Heart left ventricle (tissue), 16 donors: ENCODE data around the gene GC. TPM values are rescaled to one million over a fixed set of nuclear protein-coding genes. Genes with fewer than 3 reads are reported as not detected.

ENCODE experiments used
- ATAC-seq, 4 donors: fragments of 200-7000 bp; cut with Tn5 transposase; one replicate each; pipeline ENCODE4 v1.9.1; 2020 to 2022; ENCODE audit warnings: moderate library complexity in 4 of 4, mild to moderate bottlenecking in 3 of 4, moderate number of reproducible peaks in 1 of 4
- DNase-seq, 5 donors: peaks; one replicate each; pipeline ENCODE4 v3.0.0-alpha.2; 2020
- H3K27ac ChIP-seq, 12 donors: fragments of 200-600 bp; sonication (generic) in 4 of 12; one replicate each; pipeline versions ENCODE4 v1.5.0 to v1.8.0; 2016 to 2022; ENCODE audit warnings: mild to moderate bottlenecking in 2 of 12
- H3K27me3 ChIP-seq, 9 donors: fragments of 200-600 bp; sonication (generic) in 2 of 9; one replicate each; pipeline versions ENCODE4 v1.5.1 to v1.8.0; 2016 to 2022; ENCODE audit warnings: mild to moderate bottlenecking in 3 of 9
- H3K36me3 ChIP-seq, 9 donors: fragments of 200-600 bp; sonication (generic) in 2 of 9; one replicate each; pipeline versions ENCODE4 v1.5.0 to v1.8.0; 2018 to 2022; ENCODE audit warnings: mild to moderate bottlenecking in 2 of 9
- H3K4me1 ChIP-seq, 12 donors: fragments of 200-600 bp; sonication (generic) in 4 of 12; one replicate each; pipeline versions ENCODE4 v1.5.0 to v1.8.0; 2016 to 2022; ENCODE audit warnings: mild to moderate bottlenecking in 3 of 12
- H3K4me3 ChIP-seq, 12 donors: fragments of 200-600 bp; sonication (generic) in 4 of 12; one replicate each; pipeline versions ENCODE4 v1.5.0 to v1.8.0; 2017 to 2022; ENCODE audit warnings: mild to moderate bottlenecking in 9 of 12, moderate library complexity in 4 of 12
- H3K9me3 ChIP-seq, 12 donors: fragments of 200-600 bp; sonication (generic) in 4 of 12; one replicate each; pipeline versions ENCODE4 v1.5.0 to v1.8.0; 2016 to 2022; ENCODE audit warnings: mild to moderate bottlenecking in 1 of 12
- POLR2A ChIP-seq, 2 donors: fragments of 450-650 bp; IDR thresholded peaks; one replicate each; pipeline ENCODE4 v1.6.1; 2017; ENCODE audit warnings: antibody characterized with exemption in 2 of 2, mild to moderate bottlenecking in 2 of 2, moderate library complexity in 2 of 2
- WGBS, 4 donors: extraction: QIAGEN DNeasy Blood & Tissue Kit in 2 of 4; methylation state at CpG; one replicate each; pipeline versions ENCODE4 v1.1.5 to v1.1.7; 2013 to 2018; 5-methylcytosine and 5-hydroxymethylcytosine counted together
- intact Hi-C, 10 donors: fragments of 100-400 bp; cut with DNase I; formaldehyde crosslinking; loops; one replicate each; pipeline versions ENCODE4 v1.11.1 to v1.14.2; 2022
- polyA plus RNA-seq, 2 donors: library from polyadenylated mRNA; stranded (reverse); fragments of 200-250 nt; gene quantifications; one replicate each; pipeline ENCODE4 v1.2.3, GENCODE V29; 2013
- total RNA-seq, 9 donors: library from RNA; depleted of rRNA in 2 of 9; stranded (reverse); fragments of >200 nt in 2 of 9; fragmentation: NEBNext Ultra II Directional in 3 of 9; extraction: Animal tissue kit (Norgen Biotek cat#: 25700) in 3 of 9; gene quantifications; one replicate each; pipeline versions ENCODE4 v1.1.0 to v1.2.4, GENCODE V29; 2016 to 2023
- TF ChIP-seq, protein P1 (sequence below), 12 donors: fragments of 200-600 bp; sonication (generic) in 4 of 12; IDR thresholded peaks; one replicate each; pipeline versions ENCODE4 v1.5.0 to v1.8.0; 2018 to 2022; ENCODE audit warnings: antibody characterized with exemption in 12 of 12, mild to moderate bottlenecking in 5 of 12
- donor health status: ischemic (EF 13 %, LVEDD 7.1; RV severe dilation, severe dysfunction).
- donor health status: healthy with polysubstance abuse.
- donor health status: DM: no; HTN: yes; CAD: no.
- donor health status: DM: no; HTN: no; CAD: no.
- donor health status: ischemic (EF 25% LVEDD 6.9; RV normal size, moderate dysfunction).
- donor health status: ischemic (EF 25% LVEDD 5.7; RV mildly dilated, moderate dysfunction).
- donor health status: healthy.
- donor health status: DM: yes; HTN: yes; CAD: no.
- donor health status: ischemic (EF 35%, LVEDD 5.7; RV mildly dilated, moderate dysfunction).
- donor health status: nonischemic (EF 11% LVEDD 7.7; RV severe dilation, severe dysfunction).
- donor health status: DM: yes; HTN: yes; CAD: no.
- donor health status: PGD.
- donor health status: ischemic (EF 29% LVEDD 5.4; RV normal size, mild dysfunction).
- donor health status: nonischemic (EF 23%, LVEDD 6.1; RV moderate dilation, normal function).

Gene GC
- total and polyA plus RNA-seq, 11 donors, result 0.11 to 0.55 TPM; not detected in 9

DNA sequence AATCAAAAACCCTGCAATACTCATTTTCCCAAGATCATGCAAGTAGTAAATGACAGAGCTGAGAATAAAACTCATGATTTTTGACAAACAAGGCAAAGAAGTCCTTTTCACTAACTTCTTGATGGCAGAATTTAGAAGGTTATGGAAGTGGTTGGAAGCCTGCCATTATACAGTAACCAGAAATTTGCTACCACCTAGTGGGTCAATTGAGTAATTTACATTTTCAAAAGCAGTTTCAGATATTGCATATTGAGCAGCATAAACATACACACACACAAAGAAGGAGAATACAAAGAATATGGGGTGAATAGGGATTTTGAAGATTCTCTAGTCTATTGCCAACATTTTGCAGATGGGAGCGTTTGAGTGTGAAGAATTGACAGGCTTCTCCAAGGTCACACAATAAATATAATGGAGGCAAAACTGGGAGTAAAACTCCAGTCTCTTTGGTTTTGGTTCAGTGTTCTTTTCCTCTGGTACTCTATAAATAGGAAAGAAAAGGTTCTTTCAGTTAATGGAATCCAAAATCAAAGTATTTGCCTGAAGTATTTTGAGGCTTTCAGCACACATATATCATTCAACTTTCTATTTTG is 70.2 kb downstream of the GC start:
- Histone ChIP-seq H3K4me3 (no peak overlapping the region), H3K36me3 (no peaks in the 10 kb centered on the region), H3K27me3 (no peaks in the 10 kb centered on the region), H3K27ac (no peak overlapping the region), H3K9me3 (peaks cover 0 to 4% (median 0%) of the 10 kb centered on the region in 12 donors), H3K4me1 (no peaks in the 10 kb centered on the region)
- DNase-seq (peak in 1 of 5 donors; percentile 11), ATAC-seq (peak in 1 of 4 donors; percentile 45)
- intact Hi-C loops, result loop anchor here in 9 of 10 donors (2.0 to 10.0 kb wide), 9 partner anchors 486 to 1111 kb away; no protein-coding TSS in a partner anchor
- TF ChIP-seq, protein P1, sequence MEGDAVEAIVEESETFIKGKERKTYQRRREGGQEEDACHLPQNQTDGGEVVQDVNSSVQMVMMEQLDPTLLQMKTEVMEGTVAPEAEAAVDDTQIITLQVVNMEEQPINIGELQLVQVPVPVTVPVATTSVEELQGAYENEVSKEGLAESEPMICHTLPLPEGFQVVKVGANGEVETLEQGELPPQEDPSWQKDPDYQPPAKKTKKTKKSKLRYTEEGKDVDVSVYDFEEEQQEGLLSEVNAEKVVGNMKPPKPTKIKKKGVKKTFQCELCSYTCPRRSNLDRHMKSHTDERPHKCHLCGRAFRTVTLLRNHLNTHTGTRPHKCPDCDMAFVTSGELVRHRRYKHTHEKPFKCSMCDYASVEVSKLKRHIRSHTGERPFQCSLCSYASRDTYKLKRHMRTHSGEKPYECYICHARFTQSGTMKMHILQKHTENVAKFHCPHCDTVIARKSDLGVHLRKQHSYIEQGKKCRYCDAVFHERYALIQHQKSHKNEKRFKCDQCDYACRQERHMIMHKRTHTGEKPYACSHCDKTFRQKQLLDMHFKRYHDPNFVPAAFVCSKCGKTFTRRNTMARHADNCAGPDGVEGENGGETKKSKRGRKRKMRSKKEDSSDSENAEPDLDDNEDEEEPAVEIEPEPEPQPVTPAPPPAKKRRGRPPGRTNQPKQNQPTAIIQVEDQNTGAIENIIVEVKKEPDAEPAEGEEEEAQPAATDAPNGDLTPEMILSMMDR (IDR thresholded peaks at IDR 0.05), result peak in 11 of 12 donors; percentile 32 to 68 (median 57)
- TF ChIP-seq POLR2A (IDR thresholded peaks at IDR 0.05), result no peak
- 9 to 39% (median 15%) methylated on average over 1 of the region's 1 CpG for WGBS, 4 donors

DNA sequence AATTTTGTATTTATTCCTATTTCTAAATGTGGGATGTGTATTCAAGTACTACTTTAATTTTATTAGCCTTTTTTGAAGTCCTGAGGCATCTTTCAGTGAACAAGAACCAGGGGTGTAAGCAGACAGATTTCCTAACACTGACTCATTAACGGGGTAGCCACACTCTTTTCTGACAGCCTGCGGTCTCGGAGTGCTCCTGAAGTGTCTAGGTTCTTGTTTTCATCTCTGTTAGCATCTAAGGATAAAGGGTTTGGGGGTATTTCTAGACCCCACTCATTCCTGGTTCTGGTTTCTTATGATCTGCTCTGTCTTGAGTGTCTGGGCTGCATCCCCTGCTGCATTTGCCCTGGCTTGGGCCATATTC is 71.9 kb downstream of the GC start:
- intact Hi-C loops, result loop anchor here in 8 of 10 donors (5.0 to 10.0 kb wide), 8 partner anchors 485 to 1110 kb away; no protein-coding TSS in a partner anchor
- WGBS, 4 donors, result 82 to 92% (median 87%) methylated on average over 3 of the region's 3 CpGs

DNA sequence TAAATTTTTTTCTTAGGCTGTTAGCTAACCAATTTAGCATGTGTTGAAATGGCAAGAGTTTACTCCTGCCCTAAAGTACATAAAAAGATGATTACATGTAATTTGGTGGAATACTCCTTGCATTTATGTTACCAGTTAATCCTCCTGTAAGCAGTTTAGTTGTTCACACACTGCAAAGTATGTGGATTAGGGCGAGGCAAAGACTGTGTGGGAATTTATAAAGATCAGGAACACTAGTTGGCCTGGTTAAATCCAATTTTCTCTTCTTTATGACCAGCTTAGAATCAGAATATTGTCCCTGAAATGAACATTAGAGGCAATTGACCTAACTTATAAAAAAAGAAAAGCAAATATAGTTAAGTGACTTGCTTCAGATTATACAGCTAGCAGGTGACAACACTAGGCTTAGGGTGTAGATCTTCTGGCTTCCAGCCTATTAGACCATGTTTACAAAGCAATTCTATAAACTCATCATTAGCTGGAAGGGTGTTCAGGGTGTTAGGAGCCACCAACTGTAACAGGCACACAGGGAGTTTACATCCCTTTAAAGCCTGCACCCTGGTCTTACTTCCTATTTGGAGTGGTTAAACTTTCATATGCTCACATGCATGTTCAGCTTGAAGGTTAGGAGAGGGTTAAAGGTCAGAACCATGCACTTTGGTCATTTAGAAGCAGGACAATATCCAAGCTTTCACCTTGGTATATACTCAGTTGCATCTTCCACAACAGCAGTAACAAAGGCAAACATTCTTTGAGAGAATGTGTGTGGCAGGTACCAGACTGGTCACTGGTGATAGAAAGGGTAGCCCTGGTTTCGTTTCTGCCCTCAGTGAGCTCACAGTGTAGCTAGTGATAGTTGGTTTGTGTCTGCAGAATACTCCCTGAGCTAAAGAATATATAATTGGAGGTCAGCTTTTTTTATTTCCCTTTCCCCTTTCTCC is 72.6 kb downstream of the GC start:
- intact Hi-C loops, result loop anchor here in 8 of 10 donors (5.0 to 10.0 kb wide), 8 partner anchors 484 to 1109 kb away; no protein-coding TSS in a partner anchor
- no peak for TF ChIP-seq POLR2A (IDR thresholded peaks at IDR 0.05)
- TF ChIP-seq, protein P1 (IDR thresholded peaks at IDR 0.05), result no peak
- no peaks in the 10 kb centered on the region for H3K9me3 ChIP-seq
- ATAC-seq (no peak), DNase-seq (no peak)
- no peaks in the 10 kb centered on the region for H3K36me3 ChIP-seq
- H3K27ac ChIP-seq, result no peak overlapping the region
- no peaks in the 10 kb centered on the region for H3K27me3 ChIP-seq
- WGBS, 4 donors, result 61 to 67% (median 64%) methylated on average over 2 of the region's 2 CpGs
- H3K4me1 ChIP-seq, result no peaks in the 10 kb centered on the region
- no peak overlapping the region for H3K4me3 ChIP-seq

More for the DNA sequence above, 71.9 kb downstream of the GC start:
- no peaks in the 10 kb centered on the region for H3K36me3 ChIP-seq
- H3K9me3 ChIP-seq, result peaks cover 0 to 4% (median 0%) of the 10 kb centered on the region in 12 donors
- ATAC-seq, result no peak
- H3K4me1 ChIP-seq, result no peaks in the 10 kb centered on the region
- no peak overlapping the region for H3K4me3 ChIP-seq
- H3K27ac ChIP-seq, result no peak overlapping the region
- no peak for DNase-seq
- TF ChIP-seq, protein P1 (IDR thresholded peaks at IDR 0.05), result no peak
- no peak for TF ChIP-seq POLR2A (IDR thresholded peaks at IDR 0.05)
- no peaks in the 10 kb centered on the region for H3K27me3 ChIP-seq

DNA sequence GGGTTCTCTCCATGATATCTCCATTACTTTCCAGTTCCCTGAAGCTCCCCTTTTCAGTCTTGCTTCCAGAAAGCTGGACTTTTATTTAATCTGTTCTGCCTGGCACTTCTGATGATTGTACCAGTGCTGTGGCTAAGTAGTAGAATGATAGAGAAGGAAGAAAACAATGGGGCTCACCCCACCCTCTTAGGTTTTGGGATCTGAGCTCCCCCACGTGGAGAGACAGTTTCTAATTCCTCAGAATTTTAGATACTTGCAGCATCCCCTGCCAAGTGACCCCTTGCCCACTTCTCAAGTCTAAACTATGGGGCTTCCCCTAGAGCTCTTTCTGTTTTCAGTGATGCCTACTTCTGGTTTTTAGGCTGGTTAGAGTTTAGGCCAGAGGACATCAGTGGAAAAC is 73.9 kb downstream of the GC start:
- Histone ChIP-seq H3K4me3 (no peak overlapping the region), H3K27me3 (no peaks in the 10 kb centered on the region), H3K9me3 (no peaks in the 10 kb centered on the region), H3K4me1 (no peaks in the 10 kb centered on the region), H3K27ac (no peak overlapping the region), H3K36me3 (no peaks in the 10 kb centered on the region)
- WGBS, 4 donors, result 10 to 35% (median 27%) methylated on average over 1 of the region's 1 CpG
- no peak for TF ChIP-seq POLR2A (IDR thresholded peaks at IDR 0.05)
- TF ChIP-seq, protein P1 (IDR thresholded peaks at IDR 0.05), result no peak
- ATAC-seq (no peak), DNase-seq (no peak)
- intact Hi-C loops, result loop anchor here in 8 of 10 donors (5.0 to 10.0 kb wide), 8 partner anchors 483 to 1108 kb away; no protein-coding TSS in a partner anchor
